PC-9 (cell line): ENCODE results near the gene TBX15. TPM values are rescaled to one million over a fixed set of nuclear protein-coding genes. Genes with fewer than 3 reads are reported as not detected.

ENCODE experiments used
- BruUV-seq: library from RNA; stranded (reverse); fragments of 400-500 nt; replicated peaks from 2 replicates; lab custom pipeline; 2021; lab: Mats Ljungman, UMichigan
- CTCF ChIA-PET: fragments of 300-600 bp; sonication (Branson Sonifier 250); formaldehyde crosslinking; loops from one replicate; lab custom pipeline; 2022; ENCODE audit warnings: antibody characterized with exemption; lab: Charles Lee
- POLR2A ChIA-PET: fragments of 300-600 bp; sonication (Branson Sonifier 250); formaldehyde crosslinking; loops from one replicate; lab custom pipeline; 2022; ENCODE audit warnings: antibody characterized with exemption; ENCODE audit not compliant: unreplicated experiment; lab: Charles Lee
- DNase-seq, 2 experiments: peaks; one replicate each; pipeline versions ENCODE4 v3.0.0 to v3.0.0-alpha.2; 2015 to 2022; ENCODE audit warnings: mixed read lengths in 1 of 2
- H2AFZ ChIP-seq: fragments of 200-600 bp; sonication (generic); 2 replicates; pipeline ENCODE4 v1.8.1; 2017; ENCODE audit warnings: antibody characterized with exemption
- H3F3A ChIP-seq: fragments of 200-600 bp; sonication (generic); 2 replicates; pipeline ENCODE4 v1.8.1; 2017; ENCODE audit warnings: antibody characterized with exemption, mild to moderate bottlenecking, low read depth; ENCODE audit not compliant: insufficient read depth
- H3K27ac ChIP-seq: fragments of 200-600 bp; sonication (generic); 2 replicates; pipeline ENCODE4 v1.6.1; 2016; ENCODE audit warnings: mixed run types
- H3K27me3 ChIP-seq: fragments of 200-600 bp; sonication (generic); 2 replicates; pipeline ENCODE4 v1.6.1; 2016; ENCODE audit warnings: low read depth, mixed run types; ENCODE audit not compliant: insufficient read depth
- H3K36me3 ChIP-seq: fragments of 200-600 bp; sonication (generic); 2 replicates; pipeline ENCODE4 v1.6.1; 2016; ENCODE audit warnings: low read depth, mixed run types
- H3K4me1 ChIP-seq: fragments of 200-600 bp; sonication (generic); replicated peaks from 2 replicates; pipeline ENCODE4 v1.6.1; 2016; ENCODE audit warnings: mixed run types; ENCODE audit not compliant: insufficient read depth
- H3K4me2 ChIP-seq: fragments of 200-600 bp; sonication (generic); 2 replicates; pipeline ENCODE4 v1.6.1; 2017; ENCODE audit warnings: mixed run types
- H3K4me3 ChIP-seq: fragments of 200-600 bp; sonication (generic); 2 replicates; pipeline ENCODE4 v1.6.1; 2016; ENCODE audit warnings: mixed run types
- H3K79me2 ChIP-seq: fragments of 200-600 bp; sonication (generic); 2 replicates; pipeline ENCODE4 v1.6.1; 2017; ENCODE audit warnings: low read depth, mixed run types
- H3K9me2 ChIP-seq: fragments of 200-600 bp; sonication (generic); 2 replicates; pipeline ENCODE4 v1.8.1; 2017; ENCODE audit warnings: mild to moderate bottlenecking; ENCODE audit not compliant: insufficient read depth
- H3K9me3 ChIP-seq: fragments of 200-600 bp; sonication (generic); 2 replicates; pipeline ENCODE4 v1.8.1; 2016; ENCODE audit warnings: low read depth; ENCODE audit not compliant: insufficient read depth
- H4K20me1 ChIP-seq: fragments of 200-600 bp; sonication (generic); 2 replicates; pipeline ENCODE4 v1.8.1; 2017; ENCODE audit not compliant: insufficient read depth
- EZH2 ChIP-seq: fragments of 200-600 bp; sonication (generic); IDR thresholded peaks from 2 replicates; pipeline ENCODE4 v1.8.0; 2017; ENCODE audit warnings: antibody characterized with exemption, low read depth
- intact Hi-C: fragments of 100-400 bp; cut with micrococcal nuclease; formaldehyde crosslinking; loops from one replicate; pipeline ENCODE4 v1.10.0; 2022; ENCODE audit not compliant: unreplicated experiment
- total RNA-seq: library from RNA; stranded (reverse); gene quantifications from 2 replicates; pipeline ENCODE4 v1.2.3, GENCODE V29; 2021
- TF ChIP-seq, protein P1 (sequence below): fragments of 200-600 bp; sonication (generic); conservative IDR thresholded peaks from 2 replicates; pipeline ENCODE4 v1.6.1; 2017; ENCODE audit warnings: mixed run types, antibody characterized with exemption, mild to moderate bottlenecking, moderate library complexity

The TBX15 gene
- total RNA-seq, 1 experiment from 2014 or later, result not detected

DNA sequence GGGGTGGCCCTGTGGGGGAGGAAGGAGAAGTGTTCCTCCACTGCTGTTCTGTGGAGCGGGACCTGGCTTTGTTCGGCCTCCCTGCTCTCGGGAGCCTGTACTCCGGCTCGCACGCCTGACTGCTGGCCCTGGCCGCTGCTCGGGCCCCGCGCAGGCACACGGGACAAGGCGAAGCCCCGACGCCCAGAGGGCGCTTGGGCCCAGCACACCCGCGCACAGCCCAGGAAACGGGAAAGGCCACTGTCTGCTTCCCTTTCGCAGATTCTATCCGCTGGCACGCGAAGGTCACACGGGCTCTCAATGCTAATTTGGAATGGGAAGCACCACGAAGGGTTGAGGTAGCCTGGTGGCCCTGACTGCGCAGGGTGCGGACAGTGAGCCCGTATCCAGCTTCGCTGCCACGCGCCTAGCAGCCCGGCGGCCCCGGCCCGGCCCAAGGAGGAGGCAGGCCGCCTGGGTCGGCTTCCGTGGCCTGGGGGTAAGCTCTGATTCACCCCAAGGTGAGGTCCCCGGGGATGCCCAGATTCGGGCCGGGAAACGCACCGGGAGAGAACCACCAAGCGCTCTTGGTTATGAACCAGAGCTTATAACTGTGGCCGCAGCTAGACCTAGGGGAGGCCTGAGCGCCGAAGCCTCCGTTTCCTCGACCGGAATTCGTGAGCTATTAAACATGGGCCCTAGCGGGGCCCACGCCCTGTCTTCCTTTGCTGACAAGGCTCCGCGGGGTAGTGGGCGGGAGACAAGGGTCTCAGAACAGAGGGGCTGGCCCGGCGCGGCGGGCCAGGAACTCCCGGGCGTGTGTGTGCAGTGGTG, 19.7 kb upstream of the TBX15 start:
- no peak overlapping the region for H2AFZ ChIP-seq
- no TSS peak for BruUV-seq
- H3K9me2 ChIP-seq, result no peaks in the 10 kb centered on the region
- TF ChIP-seq, protein P1, sequence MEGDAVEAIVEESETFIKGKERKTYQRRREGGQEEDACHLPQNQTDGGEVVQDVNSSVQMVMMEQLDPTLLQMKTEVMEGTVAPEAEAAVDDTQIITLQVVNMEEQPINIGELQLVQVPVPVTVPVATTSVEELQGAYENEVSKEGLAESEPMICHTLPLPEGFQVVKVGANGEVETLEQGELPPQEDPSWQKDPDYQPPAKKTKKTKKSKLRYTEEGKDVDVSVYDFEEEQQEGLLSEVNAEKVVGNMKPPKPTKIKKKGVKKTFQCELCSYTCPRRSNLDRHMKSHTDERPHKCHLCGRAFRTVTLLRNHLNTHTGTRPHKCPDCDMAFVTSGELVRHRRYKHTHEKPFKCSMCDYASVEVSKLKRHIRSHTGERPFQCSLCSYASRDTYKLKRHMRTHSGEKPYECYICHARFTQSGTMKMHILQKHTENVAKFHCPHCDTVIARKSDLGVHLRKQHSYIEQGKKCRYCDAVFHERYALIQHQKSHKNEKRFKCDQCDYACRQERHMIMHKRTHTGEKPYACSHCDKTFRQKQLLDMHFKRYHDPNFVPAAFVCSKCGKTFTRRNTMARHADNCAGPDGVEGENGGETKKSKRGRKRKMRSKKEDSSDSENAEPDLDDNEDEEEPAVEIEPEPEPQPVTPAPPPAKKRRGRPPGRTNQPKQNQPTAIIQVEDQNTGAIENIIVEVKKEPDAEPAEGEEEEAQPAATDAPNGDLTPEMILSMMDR, result no peak
- TF ChIP-seq EZH2, result no peak
- no peak overlapping the region for H3K27ac ChIP-seq
- H3K4me1 ChIP-seq, result no peaks in the 10 kb centered on the region; the same call in 1 of the 2 replicates
- no peaks in the 10 kb centered on the region for H4K20me1 ChIP-seq
- no peaks in the 10 kb centered on the region for H3K79me2 ChIP-seq
- no peak overlapping the region for H3K4me3 ChIP-seq
- H3K9me3 ChIP-seq, result no peaks in the 10 kb centered on the region
- no peaks in the 10 kb centered on the region for H3K27me3 ChIP-seq
- CTCF ChIA-PET, result interaction anchor here (0.6 kb wide), 1 partner anchor 1154 kb away, joined by 4 read pairs; no protein-coding TSS in a partner anchor
- H3K36me3 ChIP-seq, result no peaks in the 10 kb centered on the region
- H3F3A ChIP-seq, result no peaks in the 10 kb centered on the region
- POLR2A ChIA-PET, result interaction anchor here (0.5 kb wide), 1 partner anchor 1069 kb away, joined by 3 read pairs; no protein-coding TSS in a partner anchor
- H3K4me2 ChIP-seq, result no peak overlapping the region
- intact Hi-C loops, result loop anchor here (2.0 to 10.0 kb wide), 3 partner anchors 267 to 931 kb away; no protein-coding TSS in a partner anchor
- no peak for DNase-seq

DNA sequence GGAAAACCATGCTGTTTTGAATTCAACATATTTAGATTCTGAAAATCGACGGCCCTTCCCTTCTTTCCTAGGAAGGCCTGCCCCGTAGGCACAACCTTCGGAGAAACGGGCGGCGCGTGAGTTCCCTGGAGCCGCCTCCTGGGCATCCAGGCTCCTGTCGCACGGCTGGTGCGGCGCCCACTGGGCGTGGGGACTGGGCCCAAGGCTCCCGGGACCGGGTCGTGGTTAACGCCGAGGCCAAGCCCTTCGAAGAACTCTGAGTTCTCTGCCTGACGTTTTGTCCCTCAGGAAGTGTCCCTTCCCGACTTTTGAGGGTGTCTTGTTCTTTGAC, 19.2 kb upstream of the TBX15 start:
- H3K4me3 ChIP-seq, result no peak overlapping the region
- no peak overlapping the region for H3K27ac ChIP-seq
- no TSS peak for BruUV-seq
- H3F3A ChIP-seq, result no peaks in the 10 kb centered on the region
- intact Hi-C loops, result loop anchor here (10.0 kb wide), 1 partner anchor 267 kb away; no protein-coding TSS in a partner anchor
- H3K9me3 ChIP-seq, result no peaks in the 10 kb centered on the region
- H3K4me1 ChIP-seq, result peaks cover 5% of the 10 kb centered on the region
- no peak overlapping the region for H3K4me2 ChIP-seq
- no peaks in the 10 kb centered on the region for H3K79me2 ChIP-seq
- TF ChIP-seq, protein P1, result no peak
- TF ChIP-seq EZH2, result no peak
- no peaks in the 10 kb centered on the region for H4K20me1 ChIP-seq
- DNase-seq, result no peak
- CTCF ChIA-PET, result no interaction called here
- POLR2A ChIA-PET, result no interaction called here
- no peaks in the 10 kb centered on the region for H3K27me3 ChIP-seq
- no peaks in the 10 kb centered on the region for H3K9me2 ChIP-seq
- H3K36me3 ChIP-seq, result no peaks in the 10 kb centered on the region
- no peak overlapping the region for H2AFZ ChIP-seq

DNA sequence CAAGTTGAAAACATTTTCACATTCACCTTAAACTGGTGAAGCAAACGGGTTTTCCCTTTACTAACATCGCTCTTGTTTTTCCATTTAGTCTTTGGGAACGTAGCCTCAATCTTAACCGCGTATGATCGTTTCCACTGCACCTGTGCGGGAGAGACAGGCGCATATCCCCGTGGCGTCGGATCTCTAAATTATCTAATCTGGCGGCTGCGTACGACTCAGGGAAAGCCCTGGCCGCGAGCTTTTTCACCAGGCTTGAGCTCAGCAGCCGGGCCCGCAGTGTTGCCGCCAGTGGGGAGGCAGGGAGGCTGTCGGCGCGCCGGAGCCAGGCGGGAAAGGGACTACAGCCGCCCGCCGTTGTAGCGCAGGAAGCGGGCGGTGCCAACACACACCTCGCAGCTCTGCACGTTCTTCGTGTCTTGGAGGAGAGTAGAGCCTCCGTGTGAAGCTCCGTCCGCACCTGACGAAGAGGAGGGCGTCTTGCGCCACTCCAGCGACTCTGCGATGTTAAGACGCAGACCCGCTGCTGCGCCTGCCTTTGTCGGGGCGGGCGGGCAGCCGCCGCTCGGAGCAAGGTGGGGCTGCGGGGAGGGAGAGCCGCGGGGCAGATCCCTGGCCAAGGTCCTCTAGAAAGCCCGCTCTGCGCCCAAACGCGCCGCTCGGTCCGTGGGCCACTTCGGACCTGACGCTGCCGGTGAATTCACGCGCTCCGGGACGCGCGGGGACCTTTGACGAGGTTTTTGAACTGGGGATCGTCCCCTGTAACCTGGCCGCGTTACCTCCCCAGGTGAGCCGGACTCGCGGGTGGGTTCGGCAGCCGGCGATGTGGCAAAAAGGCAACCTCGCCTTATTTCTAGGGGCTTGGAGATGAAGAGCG, 18.5 kb upstream of the TBX15 start:
- Histone ChIP-seq H3K4me2 (no peak overlapping the region), H3K79me2 (no peaks in the 10 kb centered on the region), H3K9me2 (no peaks in the 10 kb centered on the region), H3K36me3 (no peaks in the 10 kb centered on the region), H3K4me3 (no peak overlapping the region), H3K27me3 (no peaks in the 10 kb centered on the region), H3K27ac (no peak overlapping the region), H2AFZ (no peak overlapping the region), H3K9me3 (no peaks in the 10 kb centered on the region), H3F3A (no peaks in the 10 kb centered on the region), H3K4me1 (peaks cover 10% of the 10 kb centered on the region), H4K20me1 (no peaks in the 10 kb centered on the region)
- POLR2A ChIA-PET, result no interaction called here
- TF ChIP-seq EZH2, result no peak
- TF ChIP-seq, protein P1, result no peak
- BruUV-seq, result no TSS peak
- CTCF ChIA-PET, result no interaction called here
- intact Hi-C loops, result loop anchor here (10.0 kb wide), 1 partner anchor 268 kb away; no protein-coding TSS in a partner anchor
- no peak for DNase-seq
